HuH-7 (cell line): Measurements from ENCODE around the gene KARS1.
A peak's percentile ranks its signal among the peaks of the same experiment; 100 is the strongest.

Experiments
- DNase-seq: peaks from one replicate; pipeline ENCODE4 v3.0.0; 2011; ENCODE audit warnings: low spot score

The KARS1 gene

DNA sequence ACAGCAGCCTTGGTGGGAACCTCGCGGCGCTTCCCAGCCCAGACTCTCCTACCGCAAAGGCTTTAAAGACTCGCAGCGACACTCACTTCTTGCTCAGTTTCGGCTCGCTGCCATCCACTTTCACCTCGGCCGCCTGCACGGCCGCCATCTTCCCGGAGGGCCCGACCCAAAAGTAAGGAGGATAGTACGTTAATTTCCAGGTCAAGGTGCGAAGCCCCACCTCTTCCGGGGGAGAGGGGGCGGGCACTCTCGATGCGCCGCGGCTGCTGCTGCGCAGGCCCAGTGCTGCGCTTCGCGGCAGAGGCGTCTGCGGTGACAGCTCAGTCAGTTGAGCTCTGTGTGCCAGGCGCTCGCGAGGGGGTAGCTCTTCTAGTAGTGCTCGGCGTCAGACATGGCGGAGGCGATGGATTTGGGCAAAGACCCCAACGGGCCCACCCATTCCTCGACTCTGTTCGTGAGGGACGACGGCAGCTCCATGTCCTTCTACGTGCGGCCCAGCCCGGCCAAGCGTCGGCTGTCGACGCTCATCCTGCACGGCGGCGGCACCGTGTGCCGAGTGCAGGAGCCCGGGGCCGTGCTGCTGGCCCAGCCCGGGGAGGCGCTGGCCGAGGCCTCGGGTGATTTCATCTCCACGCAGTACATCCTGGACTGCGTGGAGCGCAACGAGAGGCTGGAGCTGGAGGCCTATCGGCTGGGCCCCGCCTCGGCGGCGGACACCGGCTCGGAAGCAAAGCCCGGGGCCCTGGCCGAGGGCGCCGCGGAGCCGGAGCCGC is at the start of gene KARS1, which contains the start of gene TERF2IP:
Gene KARS1, minus strand, starts transcription at position 174 of the 773 bp plus-strand sequence. Its CDS starts 26 bp downstream, at position 148.
Gene TERF2IP, plus strand, starts transcription at position 282 of the 773 bp plus-strand sequence. Its CDS starts 110 bp downstream, at position 392.
- DNase-seq, result peak; percentile 96

DNA sequence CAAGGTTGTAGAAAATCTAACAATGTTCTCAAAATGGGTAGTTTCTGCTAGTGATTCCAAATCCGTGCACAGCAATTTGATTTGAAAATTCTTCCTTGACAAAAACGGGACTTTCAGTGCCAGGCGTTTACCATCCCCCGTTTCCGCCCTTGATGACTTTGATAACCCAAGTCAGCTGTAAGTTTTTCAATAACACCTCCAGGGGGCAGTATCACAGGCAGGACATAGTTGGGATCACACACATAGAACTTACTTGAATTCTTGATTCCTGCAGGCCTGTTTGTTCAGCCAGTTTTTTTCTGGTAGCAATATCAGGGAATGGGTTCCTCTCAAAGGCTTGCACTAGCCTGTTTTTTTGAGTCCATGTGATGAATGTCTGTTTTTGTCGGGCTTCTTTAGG is 48.2 kb upstream of the KARS1 start:
- DNase-seq, result no peak

DNA sequence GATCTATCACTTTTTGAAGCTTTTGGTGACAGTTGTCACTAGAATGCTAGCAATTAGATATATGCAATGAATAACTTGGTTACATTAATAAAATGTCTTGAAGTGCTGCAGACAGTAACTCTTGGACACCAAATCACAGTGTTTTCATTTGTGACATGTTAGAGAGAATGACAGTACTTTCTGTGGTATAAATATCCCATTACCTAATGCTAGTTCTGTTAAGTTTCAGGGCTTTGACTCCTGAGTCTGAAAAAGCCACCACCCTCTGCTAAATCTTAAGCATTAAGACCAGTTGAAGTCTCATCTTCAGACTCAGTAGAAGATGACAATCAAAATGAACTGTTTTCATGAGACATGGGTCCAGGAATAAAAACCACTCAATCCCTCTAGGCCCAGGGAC is 39.9 kb upstream of the KARS1 start:
- DNase-seq, result no peak

DNA sequence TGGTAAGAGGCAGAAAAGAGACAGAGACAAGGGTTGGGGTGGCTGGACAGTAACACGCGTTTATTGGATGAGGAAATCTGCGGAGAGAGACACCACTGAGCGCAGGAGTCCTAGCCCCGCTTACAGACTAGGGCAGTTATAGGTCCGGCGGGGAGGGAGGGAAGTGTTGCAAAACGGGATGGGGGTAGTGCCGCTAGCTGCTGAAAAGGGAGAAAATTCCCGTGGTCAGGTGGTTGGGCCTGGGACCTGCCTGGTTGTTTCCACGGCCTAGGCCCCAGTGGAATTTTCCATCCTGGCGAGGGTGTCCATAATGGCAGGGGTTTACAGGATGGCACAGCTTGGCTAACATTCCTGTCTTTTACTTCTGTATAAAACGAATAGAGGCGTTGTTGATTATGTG is 34.8 kb upstream of the KARS1 start:
- no peak for DNase-seq

DNA sequence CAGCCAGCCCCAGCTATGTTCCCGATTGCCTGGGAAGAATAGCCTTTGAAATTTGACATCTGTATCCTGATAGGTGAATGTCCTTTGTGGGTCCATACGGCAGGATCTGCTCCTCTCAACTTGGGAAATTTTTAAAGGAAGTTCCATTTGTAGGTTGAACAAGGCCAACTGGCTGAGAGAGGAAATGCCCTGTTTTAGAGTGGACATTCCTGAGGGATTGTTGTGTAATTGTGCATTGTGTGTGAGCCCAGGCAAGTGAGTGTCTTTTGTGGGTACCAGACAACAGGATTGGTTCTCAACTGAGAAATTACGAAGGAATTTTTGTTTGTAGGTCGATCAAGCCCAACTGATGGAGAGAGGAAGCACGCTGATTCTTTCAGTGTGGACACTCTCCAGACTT is 31.9 kb upstream of the KARS1 start:
- DNase-seq, result no peak

DNA sequence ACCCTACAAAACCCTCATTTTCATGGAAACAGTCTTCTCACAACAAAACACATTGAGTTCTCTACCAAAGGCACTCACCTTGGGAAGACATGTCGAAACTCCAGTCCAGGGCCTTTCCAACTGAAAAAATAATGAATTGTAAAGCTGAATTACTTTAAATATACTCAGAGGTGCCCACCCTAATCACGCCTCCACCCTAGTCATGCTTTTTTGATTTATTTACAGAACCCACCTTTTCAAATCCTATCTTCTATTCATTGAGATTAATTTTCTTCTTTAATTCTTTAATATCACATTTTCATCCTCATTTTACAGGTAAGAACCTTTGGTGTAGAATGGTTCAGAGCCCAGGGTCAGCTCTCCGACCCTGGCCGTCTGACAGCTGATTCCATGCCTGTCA is 29.4 kb upstream of the KARS1 start, which contains the start of gene CPHXL2:
Gene CPHXL2, minus strand, starts transcription at position 101 of the 400 bp plus-strand sequence. Its CDS starts 10 bp downstream, at position 91.
- no peak for DNase-seq

DNA sequence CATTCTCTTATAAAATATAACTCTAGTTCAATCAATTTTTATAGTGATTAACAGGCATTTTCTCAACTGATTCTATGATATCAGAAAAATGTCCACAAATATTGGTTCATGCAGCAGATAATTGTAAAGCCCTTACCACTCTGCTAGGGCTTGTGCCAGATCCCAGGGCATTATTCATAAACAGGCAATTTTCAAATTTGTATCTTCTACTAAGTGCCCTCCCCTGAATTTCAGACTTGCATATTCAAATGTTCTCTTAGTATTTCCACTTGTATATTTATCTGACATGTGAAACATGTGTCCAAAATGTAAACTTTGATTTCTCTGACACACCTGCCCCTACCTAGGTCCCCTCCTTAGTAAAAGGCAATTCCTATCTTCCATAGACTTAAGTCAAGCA is 20.0 kb upstream of the KARS1 start:
- no peak for DNase-seq

DNA sequence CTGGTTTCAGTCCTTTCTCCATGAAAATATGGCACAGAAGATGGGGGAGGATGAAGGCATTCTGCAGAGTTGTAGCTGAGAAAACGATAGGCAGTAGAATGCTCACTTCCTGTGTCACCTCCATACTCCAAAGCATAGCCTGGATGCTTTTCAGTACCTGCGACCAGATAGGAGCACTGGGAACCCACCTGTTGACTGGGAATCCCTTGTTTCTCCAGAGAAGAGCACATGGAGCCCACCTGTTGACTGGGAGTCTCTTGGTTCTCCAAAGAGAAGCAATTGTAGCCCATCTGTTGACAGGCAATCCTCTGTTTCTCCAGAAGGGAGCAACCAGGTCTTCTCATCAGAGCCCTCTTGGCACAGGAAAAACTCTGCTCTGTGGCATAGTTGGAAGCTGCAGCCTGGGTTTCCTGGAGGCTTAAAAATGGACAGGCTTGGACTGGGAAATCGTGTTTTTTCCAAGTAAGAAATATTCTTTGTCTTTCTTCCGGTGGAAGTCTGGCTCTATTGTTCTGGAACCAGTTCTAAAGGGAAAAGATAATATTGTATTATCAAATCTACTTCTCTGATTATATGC is 13.3 kb upstream of the KARS1 start:
- no peak for DNase-seq

DNA sequence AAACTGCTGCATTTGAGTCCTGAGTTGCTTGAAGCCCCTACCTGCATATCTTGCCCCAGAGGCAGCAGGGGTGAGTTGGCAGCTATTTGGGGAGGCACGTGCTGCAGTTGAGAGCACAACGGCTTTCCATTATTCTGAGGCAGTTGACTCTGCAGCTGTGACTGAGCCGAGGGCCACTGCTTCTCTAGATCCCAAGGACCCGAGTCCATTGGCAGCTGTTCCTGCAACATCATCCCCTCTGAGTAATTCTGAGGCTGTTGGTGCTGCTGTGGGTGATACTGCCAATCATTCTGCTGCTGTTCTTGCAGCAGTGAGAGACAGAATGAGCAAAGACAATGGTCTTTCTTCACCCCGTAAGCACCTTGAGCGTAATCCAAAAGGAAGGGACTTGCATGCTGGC is 12.9 kb upstream of the KARS1 start:
- no peak for DNase-seq

DNA sequence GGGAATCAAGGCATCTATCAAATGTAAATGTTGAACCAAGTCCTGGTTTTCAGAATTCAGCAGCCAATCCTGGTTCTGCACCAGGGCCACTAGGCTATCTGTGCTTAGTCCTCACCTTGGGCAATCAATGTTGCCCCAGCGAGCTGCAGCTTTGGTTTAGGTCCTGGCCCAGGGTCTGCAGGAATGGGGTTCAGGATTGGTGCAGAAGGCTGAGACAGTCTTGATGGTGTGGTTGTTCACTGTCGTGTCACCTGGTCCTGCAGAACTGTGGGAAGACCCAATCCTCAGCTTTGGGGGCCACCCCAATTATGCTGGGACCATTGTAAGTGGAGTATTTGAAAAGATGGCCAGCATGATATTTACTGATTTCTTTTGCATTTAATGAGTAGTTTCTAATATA is 10.7 kb upstream of the KARS1 start:
- no peak for DNase-seq

DNA sequence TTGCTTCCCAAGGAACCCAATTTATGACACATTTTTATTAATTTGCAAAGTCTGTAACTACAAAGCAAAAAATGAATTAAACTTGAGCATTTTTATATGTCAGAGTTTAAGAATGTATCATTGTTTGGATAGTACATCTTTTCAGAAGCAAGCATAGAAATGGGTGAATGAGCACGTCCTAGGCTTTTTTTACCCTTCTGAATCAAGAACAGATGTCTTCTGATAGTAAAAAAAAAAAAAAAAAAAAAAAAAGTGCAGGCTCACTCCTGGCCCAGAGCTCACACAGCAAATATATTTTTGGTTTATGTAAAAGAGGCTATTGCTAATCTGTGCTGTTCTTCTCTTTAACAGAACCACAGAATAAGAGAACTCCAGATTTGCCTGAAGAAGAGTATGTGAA is 6.5 kb upstream of the KARS1 start:
- no peak for DNase-seq

DNA sequence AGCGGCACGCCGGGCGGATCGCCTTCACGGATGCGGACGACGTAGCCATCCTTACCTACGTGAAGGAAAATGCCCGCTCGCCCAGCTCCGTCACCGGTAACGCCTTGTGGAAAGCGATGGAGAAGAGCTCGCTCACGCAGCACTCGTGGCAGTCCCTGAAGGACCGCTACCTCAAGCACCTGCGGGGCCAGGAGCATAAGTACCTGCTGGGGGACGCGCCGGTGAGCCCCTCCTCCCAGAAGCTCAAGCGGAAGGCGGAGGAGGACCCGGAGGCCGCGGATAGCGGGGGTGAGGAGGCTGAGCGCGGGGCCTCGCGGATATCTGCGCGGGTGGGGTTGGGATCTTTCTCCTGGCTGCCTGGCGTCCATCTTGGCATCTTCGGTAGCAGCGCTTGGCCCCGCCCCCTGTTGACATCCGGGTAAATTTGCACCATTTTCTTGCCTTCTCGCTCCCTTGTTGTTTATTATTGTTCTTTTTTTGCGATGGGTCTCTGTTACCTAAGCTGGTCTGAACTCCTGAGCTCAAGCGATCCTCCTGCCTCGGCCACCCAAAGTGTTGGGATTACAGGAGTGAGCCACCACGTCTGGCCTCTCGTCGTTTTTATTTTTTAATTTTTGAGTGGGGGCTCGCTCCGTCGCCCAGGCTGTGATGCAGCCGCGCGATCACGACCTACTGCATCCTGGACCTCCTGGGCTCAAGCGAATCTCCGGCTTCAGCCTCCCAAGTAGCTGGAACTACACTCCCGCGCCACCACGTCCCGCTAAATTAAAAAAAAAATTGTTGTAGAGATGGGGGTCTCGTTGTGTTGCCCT is 1.0 kb upstream of the KARS1 start:
- DNase-seq, result peak; percentile 78

DNA sequence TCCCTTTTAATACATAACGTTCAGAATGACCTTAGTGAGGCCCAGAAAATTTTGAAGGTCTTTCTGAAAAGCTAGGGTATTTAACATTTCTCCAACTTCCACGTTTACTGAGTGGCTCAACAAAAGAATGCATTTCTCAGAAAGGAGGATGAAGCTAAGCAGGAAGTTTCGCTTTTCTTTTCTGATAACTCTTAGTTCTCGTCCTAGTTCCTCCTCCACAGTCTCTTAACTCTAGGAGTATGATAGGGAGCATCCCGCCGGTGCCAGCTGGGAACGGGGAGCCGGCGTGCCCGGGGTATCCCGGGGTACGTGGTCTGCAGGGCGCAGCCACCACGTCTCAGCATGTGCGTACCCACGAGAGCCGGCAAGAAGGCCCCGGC is 363 bp downstream of the KARS1 start:
- no peak for DNase-seq

DNA sequence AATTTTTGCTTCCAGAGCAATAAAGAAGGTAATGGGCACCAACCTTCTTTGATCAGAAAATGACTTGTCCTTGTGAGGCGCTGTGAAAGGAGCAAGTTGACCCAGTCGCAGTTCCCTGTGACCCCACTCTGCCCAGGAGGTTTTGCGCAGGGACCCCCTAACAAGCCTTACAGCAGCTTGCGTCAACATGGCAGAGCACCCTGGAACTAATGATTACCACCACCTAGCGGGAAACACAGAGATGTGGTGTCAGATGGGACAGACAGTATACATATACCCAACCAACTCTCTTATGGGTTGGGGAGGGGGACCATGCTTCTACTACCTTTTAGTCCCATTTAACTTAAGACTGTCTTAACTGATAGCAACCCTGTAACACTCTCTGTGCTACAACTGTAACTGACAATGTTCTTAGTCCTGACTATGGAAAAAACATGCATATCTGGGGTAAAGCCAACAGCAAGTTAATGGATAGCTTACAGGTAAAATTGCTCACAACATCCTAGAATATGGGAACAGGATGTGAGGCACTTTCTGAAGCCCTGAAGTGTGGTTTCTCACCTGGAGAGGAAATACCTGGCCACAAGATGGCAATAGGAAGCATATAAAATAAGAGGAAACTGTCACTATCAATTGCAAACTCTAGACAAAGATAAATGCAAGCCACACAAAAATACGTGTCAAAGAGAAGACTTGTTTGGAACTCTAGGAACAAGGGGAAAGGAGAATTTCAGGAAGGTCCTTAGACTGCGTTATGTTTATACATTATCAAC is 3.0 kb downstream of the KARS1 start:
- no peak for DNase-seq

DNA sequence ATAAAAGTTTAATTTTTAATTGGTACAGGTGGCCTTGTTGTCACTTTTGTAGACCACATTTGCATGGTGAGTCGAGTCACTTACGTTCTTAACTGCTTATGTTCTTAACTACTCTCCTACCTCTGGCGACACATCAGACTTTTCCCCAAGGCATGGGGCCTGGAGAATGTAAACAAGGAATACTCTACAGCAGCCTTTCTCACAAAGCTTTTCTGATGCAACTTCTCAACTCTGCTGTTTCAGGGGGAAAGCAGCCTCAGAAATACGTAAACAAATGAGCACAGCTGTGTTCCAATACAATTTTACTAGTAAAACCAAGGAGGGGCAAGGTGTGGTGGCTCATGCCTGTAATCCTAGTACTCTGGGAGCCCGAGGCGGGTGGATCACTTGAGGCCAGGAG is 6.9 kb downstream of the KARS1 start:
- DNase-seq, result no peak

DNA sequence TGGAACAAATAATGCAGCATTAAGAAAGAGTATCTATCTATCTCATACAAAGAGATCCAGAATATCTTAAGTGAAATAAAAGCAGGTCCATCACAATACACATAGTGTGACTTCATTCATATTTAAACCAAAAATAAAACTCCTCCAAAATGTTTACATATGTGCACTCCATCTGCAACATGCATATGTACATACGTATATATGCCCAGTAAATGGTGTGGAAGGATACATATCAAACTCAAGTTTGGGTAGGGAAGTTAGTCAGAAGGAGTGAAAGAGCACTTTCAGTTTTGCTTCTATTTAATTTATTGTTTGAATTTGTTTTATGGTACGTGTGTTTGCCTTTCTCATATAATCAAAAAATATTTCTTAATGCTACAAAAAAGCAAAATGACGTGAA is 12.4 kb downstream of the KARS1 start:
- DNase-seq, result no peak

DNA sequence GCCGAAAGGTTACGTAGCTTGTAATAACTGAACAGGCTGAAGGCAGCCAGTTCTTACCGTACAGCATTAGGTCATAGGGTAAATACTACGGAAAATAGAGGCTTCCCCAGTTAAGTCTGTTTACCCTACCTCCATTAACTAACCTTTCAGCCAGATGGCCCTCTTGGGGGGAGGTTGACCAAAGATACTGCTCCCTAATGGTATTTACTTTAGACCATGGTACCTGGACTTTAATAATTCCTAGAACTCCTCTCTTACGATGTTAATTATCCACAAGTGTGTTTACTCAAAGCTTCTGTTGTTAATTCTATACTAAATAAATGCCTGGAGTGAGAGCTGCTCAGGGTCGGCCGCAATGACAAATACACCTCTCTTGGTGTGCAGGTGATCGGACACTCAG is 14.6 kb downstream of the KARS1 start:
- DNase-seq, result no peak

DNA sequence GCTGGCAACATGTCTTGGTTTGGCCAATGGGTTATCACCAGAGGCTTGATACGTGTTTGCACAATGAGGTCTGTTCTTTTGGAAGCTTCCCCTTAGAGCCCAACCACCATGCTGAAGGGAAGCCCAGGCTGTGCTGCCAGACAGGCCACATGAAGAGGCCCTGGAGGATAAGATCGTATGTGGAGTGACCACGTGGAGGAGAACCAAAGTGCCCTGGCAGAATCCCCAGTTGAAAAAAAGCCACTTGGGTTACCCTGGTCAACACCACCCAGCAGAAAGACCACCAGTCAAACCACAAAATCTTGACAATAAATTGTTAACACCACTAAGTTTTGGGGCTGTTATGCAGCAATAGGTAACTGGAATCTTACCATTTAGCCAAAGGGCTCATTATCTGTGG is 17.4 kb downstream of the KARS1 start:
- DNase-seq, result no peak

DNA sequence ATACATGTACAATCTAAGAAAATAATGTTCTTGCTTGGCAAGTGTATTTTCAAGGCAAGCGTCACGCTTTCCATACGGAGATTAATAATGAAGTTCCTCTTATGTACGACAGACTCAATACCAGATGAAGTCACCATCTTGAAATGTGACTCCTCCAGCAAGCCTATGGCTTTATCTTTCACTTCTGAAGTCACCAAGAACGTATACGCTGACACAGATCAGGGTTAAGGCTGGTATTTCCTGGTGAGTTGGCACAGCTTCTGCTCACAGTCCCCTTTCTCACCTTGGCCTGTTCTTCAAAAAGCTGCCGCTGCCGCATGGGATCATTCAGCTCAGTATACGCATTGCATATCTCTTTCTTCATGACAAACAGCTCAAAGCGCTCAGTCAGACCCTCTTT is 18.3 kb downstream of the KARS1 start:
- DNase-seq, result no peak

DNA sequence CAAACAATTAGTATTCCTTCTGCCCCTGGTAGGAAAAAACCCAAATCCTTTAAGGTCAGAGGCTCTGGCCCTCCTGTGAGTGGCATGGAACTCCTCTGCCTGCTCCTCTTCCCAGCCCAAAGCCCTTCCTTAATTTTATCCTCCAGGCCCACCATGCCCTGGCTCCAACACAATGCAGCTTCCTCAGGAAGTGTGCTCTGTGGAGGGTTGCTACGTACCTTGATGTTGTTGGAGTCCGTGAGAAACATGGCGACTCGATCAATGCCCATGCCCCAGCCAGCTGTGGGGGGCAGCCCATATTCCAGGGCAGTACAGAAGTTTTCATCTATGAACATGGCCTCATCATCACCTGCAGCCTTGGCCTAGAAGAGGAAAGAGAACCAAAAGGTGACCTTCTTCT is 19.1 kb downstream of the KARS1 start:
- DNase-seq, result no peak

DNA sequence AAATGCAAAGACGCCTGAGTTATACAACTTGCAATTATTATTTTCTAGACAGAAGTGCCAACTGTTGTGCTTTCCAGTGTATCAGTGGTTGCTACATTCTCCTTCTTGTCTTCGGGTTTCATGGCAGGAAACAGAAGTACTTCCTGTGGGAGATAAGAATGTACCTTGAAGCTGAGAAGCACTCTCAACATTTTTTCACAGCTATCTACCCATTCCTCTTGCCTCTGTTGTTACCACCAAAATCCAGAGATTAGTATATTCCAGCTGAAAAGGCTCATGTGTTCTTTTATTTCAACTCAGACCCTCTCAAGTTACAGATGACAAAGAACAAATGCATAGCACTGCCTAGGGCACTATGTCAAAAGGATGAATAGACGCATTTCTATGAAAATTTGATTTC is 19.6 kb downstream of the KARS1 start:
- DNase-seq, result no peak

DNA sequence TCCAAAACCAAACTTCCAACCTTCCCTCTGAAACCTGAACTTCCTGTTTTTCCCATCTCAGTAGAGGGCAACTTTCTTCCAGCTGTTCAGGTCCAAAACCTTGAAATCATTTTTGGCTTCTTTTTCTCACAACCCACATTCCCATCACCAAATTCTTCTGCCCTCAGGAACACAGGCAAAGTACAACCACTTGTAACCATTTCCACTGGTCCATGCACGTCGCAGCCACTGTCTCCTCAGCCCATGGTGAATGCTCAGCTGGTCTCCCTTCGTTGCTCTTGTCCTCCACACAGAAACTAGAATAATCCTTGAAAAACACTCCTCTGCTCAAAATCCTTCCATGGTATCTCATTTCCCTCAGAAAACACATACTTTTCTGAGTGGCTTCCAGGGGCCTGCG is 20.7 kb downstream of the KARS1 start:
- no peak for DNase-seq
